LNCaP clone FGC (cell line): Measurements from ENCODE around the gene PADI2.

ENCODE experiments used
- DNase-seq: peaks from one replicate; pipeline ENCODE4 v3.0.0-alpha.2; 2011; ENCODE audit warnings: low read depth
- H3K4me3 ChIP-seq: 2 replicates; pipeline ENCODE4 v1.5.1; 2011; ENCODE audit warnings: mild to moderate bottlenecking, low read depth, low read length, control low read depth
- TF ChIP-seq, protein P1 (sequence below): IDR thresholded peaks from 2 replicates; pipeline ENCODE4 v1.5.1; 2012; ENCODE audit warnings: mild to moderate bottlenecking; ENCODE audit not compliant: control insufficient read depth, insufficient read depth; ENCODE audit errors: extremely low read depth

Gene PADI2

DNA sequence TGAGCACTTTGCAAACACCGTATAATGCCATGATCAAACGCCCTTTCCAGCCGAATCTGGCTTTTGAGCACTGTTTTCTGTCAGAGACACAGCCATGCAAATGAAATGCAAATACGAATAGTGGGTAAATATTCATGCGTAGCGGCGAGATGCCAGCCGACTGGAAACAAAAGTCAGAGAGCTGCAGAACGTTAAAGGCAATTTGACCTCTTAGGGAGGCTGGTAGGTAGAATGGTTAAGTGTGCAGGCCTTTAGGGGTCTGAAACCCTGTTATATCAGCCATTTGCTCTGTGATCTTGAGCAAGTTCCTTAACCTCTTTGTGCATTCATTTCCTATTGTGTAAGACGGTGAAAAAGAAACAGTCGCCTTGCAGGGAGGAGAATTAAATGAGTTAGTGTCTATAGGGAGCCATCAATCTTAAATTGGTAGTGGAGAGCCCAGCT is 58.9 kb downstream of the PADI2 start:
- no peak for DNase-seq
- no peak overlapping the region for H3K4me3 ChIP-seq
- TF ChIP-seq, protein P1, sequence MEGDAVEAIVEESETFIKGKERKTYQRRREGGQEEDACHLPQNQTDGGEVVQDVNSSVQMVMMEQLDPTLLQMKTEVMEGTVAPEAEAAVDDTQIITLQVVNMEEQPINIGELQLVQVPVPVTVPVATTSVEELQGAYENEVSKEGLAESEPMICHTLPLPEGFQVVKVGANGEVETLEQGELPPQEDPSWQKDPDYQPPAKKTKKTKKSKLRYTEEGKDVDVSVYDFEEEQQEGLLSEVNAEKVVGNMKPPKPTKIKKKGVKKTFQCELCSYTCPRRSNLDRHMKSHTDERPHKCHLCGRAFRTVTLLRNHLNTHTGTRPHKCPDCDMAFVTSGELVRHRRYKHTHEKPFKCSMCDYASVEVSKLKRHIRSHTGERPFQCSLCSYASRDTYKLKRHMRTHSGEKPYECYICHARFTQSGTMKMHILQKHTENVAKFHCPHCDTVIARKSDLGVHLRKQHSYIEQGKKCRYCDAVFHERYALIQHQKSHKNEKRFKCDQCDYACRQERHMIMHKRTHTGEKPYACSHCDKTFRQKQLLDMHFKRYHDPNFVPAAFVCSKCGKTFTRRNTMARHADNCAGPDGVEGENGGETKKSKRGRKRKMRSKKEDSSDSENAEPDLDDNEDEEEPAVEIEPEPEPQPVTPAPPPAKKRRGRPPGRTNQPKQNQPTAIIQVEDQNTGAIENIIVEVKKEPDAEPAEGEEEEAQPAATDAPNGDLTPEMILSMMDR: no peak

DNA sequence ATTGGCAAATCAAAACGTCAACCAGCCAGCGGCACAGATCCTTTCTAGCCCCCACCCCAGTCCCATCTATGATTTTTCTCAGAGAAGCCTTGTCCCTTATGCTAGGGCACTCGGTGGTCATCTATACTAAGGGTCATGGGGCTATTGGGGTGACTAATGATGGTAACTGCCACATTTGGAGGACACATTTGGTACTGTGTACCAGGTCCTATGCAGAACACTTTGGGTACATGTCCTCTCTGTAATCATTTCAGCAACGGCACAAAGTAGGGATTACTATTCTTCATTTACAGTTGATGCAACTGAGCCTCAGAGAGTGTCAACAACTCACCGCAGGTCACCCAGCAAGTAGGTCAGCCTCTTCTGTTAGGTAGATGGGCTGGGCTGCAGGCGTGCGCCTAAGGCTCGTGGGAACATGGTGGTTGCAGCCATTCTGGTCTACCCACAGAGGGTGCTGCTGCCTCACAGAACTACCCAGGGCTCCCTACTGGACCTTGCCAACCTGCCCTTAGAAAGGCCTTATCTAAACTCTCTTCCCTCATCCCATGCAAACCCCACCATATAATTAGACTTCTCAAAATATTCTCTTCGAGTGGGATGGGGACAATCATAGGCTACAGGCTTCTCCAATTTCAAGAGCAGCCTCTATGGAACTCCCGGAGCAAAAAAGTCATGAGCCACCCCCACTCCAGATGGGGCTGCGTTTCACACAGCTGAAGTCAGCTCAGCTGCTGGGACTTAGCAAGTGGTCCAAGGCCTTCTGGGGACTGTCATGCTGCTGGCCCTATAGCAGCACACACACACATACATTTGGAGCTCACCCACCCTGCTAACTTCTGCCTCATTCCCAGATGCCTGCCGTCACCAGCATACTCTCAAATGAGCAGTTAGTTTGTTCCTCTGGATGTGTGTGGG is 59.6 kb downstream of the PADI2 start:
- no peak overlapping the region for H3K4me3 ChIP-seq
- TF ChIP-seq, protein P1: peak; percentile 71
- peak; percentile 23 for DNase-seq

DNA sequence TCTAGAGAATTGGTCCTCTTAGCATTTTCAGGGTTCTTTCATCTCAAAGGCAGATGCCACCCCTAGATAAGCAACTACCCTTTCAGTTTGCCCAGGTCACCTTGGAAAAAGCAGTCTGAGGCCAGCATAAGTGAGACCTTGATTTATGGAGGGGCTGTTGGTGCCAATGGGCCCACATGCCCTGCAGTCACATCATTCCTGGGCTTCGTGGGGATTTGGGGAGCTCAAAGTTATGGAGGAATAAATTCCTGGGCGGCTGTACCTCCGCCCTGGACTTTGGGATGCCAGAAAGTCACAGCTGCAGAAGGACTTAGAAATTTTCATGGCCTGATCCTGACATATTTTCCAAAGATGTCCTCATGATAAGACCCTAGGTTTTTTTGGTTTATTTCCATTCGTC is 62.7 kb downstream of the PADI2 start:
- TF ChIP-seq, protein P1: no peak
- DNase-seq: no peak
- H3K4me3 ChIP-seq: no peak overlapping the region

DNA sequence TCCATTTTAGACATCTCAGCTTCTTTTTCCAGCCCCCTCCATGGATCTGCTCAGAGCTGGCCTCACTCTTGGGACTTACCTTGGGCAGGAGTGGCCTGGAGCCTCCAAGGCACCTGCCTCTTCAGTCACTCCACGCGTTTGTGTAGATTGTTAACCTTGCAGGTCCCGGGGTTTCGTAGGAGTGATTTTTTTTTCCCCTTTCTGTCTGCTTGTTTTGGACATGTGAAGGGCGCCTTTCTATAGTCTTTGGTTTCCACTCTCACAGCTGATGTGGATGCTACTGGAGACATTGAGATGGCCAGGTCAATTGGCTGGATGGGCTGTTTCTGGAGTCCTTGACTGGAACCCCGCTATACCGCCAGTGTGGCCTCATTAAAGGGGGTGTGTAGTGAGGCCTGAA is 63.5 kb downstream of the PADI2 start:
- TF ChIP-seq, protein P1: no peak
- no peak overlapping the region for H3K4me3 ChIP-seq
- DNase-seq: no peak

DNA sequence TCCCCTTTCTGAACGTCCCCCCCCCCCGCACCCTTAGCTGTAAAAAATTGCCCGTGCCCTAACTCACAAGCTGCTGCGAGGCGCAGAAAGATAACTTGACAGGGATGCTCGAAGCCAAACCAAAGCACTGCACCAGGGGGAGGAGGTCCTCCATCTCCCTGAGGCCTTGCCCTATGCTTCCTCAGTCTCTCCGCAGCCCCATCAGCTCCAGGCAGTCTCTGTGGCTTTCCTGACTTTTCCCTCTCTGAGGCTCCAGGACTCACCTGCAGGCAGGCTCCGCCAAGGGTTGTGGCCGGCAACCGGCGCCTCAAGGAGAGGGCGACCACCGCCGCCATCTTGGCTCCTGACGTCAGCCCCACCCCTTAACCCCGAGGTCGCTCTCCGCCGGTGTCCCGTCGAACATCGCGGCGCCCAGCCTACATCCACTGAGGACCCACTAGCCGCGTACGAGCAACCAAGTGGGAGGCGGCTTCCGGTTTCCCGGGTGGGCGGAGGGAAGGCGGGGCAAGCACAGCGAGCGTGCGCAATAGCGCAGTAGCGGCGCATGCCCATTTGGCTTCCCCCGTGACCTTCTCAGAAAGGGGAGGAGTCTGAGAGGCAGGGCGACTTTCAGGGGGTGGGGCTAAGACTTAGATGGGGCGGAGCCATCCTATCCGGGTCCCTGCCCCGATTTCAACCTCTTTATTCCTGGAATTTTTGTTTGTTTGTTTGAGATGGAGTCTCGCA is 65.4 kb downstream of the PADI2 start, which contains the start of gene SDHB:
Gene SDHB (minus strand): TSS at position 348 of the 726 bp plus-strand sequence. CDS start 13 bp downstream, at position 335.
- peak within 1 kb of the TSS; percentile 86 for H3K4me3 ChIP-seq

DNA sequence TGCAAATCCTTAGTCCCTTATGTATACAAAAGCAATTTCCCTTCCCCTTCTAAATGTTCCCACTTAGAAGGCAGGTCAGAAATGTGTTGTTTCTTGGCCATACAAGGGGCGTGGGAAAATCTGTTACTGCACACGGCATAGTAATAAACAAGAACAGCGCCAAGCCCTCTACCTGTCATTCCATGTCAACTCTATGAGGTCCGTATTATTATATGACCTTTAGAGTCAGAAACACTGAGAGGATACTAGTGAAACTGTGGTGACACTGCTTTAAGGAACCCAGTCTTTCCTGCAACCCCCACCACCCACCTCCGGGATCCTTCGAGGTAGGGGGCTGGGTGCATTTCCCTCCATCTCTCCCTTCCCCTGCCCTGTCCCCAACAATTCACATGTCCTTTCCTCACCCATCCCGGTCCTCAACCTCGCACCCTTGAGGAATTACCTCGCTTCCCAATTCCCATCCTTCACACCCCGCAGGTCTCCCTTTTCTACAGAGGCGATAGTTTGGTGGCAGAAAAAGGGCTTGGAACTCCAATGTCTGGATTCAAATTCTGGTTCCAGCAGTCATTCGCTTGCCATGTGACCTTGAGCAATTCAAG is 66.1 kb downstream of the PADI2 start:
- no peak for DNase-seq
- TF ChIP-seq, protein P1: no peak
- H3K4me3 ChIP-seq: peak overlapping the region; percentile 86

More for the DNA sequence above, 65.4 kb downstream of the PADI2 start, which contains the start of gene SDHB:
- TF ChIP-seq, protein P1: no peak
- peak; percentile 80 for DNase-seq
